ENCODE results near the gene NPAS3. TPM values are rescaled to one million over a fixed set of nuclear protein-coding genes. Genes with fewer than 3 reads are reported as not detected.

NPAS3 gene
- total RNA-seq, 6 experiments from 2014 or later, result 0.11 to 0.83 (median 0.21) TPM; not detected in 2

GRCh38 chr14:33309106-33309505 is 370.4 kb downstream of the NPAS3 start:
- H3K27ac ChIP-seq, result no peak overlapping the region
- DNase-seq (no peak), ATAC-seq (no peak)
- H3K4me1 ChIP-seq, result no peaks in the 10 kb centered on the region
- WGBS (ENCODE audit: insufficient coverage, low coverage, low lambda C conversion rate, missing lambda C conversion rate), result 54% methylated on average over 4 of the region's 4 CpGs
- intact Hi-C loops (cut with DNase I), result no loop called here
- no peak overlapping the region for H3K4me3 ChIP-seq
- H3K36me3 ChIP-seq, result no peaks in the 10 kb centered on the region
- no peaks in the 10 kb centered on the region for H3K27me3 ChIP-seq
- TF ChIP-seq POLR2A (IDR thresholded peaks at IDR 0.05), result no peak
- H3K9me3 ChIP-seq, result no peaks in the 10 kb centered on the region

GRCh38 chr14:33315217-33315616 is 376.5 kb downstream of the NPAS3 start:
- H3K36me3 ChIP-seq, result no peaks in the 10 kb centered on the region
- DNase-seq, result no peak
- no peaks in the 10 kb centered on the region for H3K4me1 ChIP-seq
- H3K4me3 ChIP-seq, result no peak overlapping the region
- no peaks in the 10 kb centered on the region for H3K27me3 ChIP-seq
- no peak overlapping the region for H3K27ac ChIP-seq
- TF ChIP-seq CTCF (IDR thresholded peaks at IDR 0.05) (no peak), POLR2A (IDR thresholded peaks at IDR 0.05) (no peak)
- WGBS (ENCODE audit: insufficient coverage, low coverage, low lambda C conversion rate, missing lambda C conversion rate), result 51% methylated on average over 3 of the region's 3 CpGs
- intact Hi-C loops (cut with DNase I), result no loop called here
- no peaks in the 10 kb centered on the region for H3K9me3 ChIP-seq
- ATAC-seq, result no peak

GRCh38 chr14:33315721-33316120 is 377.0 kb downstream of the NPAS3 start:
- no peaks in the 10 kb centered on the region for H3K9me3 ChIP-seq
- no peak overlapping the region for H3K27ac ChIP-seq
- 42% methylated on average over 2 of the region's 2 CpGs for WGBS (ENCODE audit: insufficient coverage, low coverage, low lambda C conversion rate, missing lambda C conversion rate)
- no peak overlapping the region for H3K4me3 ChIP-seq
- ATAC-seq (no peak), DNase-seq (no peak)
- no peaks in the 10 kb centered on the region for H3K27me3 ChIP-seq
- H3K36me3 ChIP-seq, result no peaks in the 10 kb centered on the region
- no peak for TF ChIP-seq POLR2A (IDR thresholded peaks at IDR 0.05)
- TF ChIP-seq CTCF (IDR thresholded peaks at IDR 0.05), result no peak
- intact Hi-C loops (cut with DNase I), result no loop called here
- H3K4me1 ChIP-seq, result no peaks in the 10 kb centered on the region

- H3K27ac ChIP-seq, result no peak overlapping the region
- no peaks in the 10 kb centered on the region for H3K9me3 ChIP-seq
- no peaks in the 10 kb centered on the region for H3K36me3 ChIP-seq
- H3K4me3 ChIP-seq, result no peak overlapping the region
- no peak for TF ChIP-seq CTCF (IDR thresholded peaks at IDR 0.05)
- TF ChIP-seq POLR2A (IDR thresholded peaks at IDR 0.05), result no peak
- 69% methylated on average over 5 of the region's 5 CpGs for WGBS (ENCODE audit: insufficient coverage, low coverage, low lambda C conversion rate, missing lambda C conversion rate)
- intact Hi-C loops (cut with DNase I), result no loop called here
- no peaks in the 10 kb centered on the region for H3K4me1 ChIP-seq
- no peaks in the 10 kb centered on the region for H3K27me3 ChIP-seq
- ATAC-seq (no peak), DNase-seq (no peak)
Observed at GRCh38 chr14:33317675-33318074, 379.0 kb downstream of the NPAS3 start.

- no peak overlapping the region for H3K4me3 ChIP-seq
- 47% methylated on average over 7 of the region's 7 CpGs for WGBS (ENCODE audit: insufficient coverage, low coverage, low lambda C conversion rate, missing lambda C conversion rate)
- no peaks in the 10 kb centered on the region for H3K9me3 ChIP-seq
- H3K4me1 ChIP-seq, result no peaks in the 10 kb centered on the region
- intact Hi-C loops (cut with DNase I), result no loop called here
- no peak overlapping the region for H3K27ac ChIP-seq
- H3K27me3 ChIP-seq, result no peaks in the 10 kb centered on the region
- TF ChIP-seq CTCF (IDR thresholded peaks at IDR 0.05), result no peak
- no peaks in the 10 kb centered on the region for H3K36me3 ChIP-seq
- ATAC-seq (no peak), DNase-seq (no peak)
Observed at GRCh38 chr14:33323979-33324378, 385.3 kb downstream of the NPAS3 start.
